Measurements from ENCODE around the gene PRKRIP1. TPM values are rescaled to one million over a fixed set of nuclear protein-coding genes. Genes with fewer than 3 reads are reported as not detected.
"Not testable (repeated sequence)": the region's sequence is repeated elsewhere in the genome, so short reads cannot be mapped to it uniquely, and the experiment has no call there.

Gene PRKRIP1, protein sequence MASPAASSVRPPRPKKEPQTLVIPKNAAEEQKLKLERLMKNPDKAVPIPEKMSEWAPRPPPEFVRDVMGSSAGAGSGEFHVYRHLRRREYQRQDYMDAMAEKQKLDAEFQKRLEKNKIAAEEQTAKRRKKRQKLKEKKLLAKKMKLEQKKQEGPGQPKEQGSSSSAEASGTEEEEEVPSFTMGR
- 10 to 100 TPM; 17.5 to 28.1 (median 20.1) TPM for polyA plus RNA-seq
- long read RNA-seq, donor 1, transcript PRKRIP1-201 (6 exons, 2,159 nt) = major isoform, 8 of 309 reads
- long read RNA-seq, donor 1, partial matches to known transcripts = 301 of 309 reads
- long read RNA-seq, donor 1, other reads (novel, unspliced or antisense) = 0 of 309 reads
- long read RNA-seq, donor 2, partial matches to known transcripts = 0 of 2 reads
- long read RNA-seq, donor 2, other reads (novel, unspliced or antisense) = 0 of 2 reads
- long read RNA-seq, donor 3, partial matches to known transcripts = 107 of 109 reads
- long read RNA-seq, donor 3, other reads (novel, unspliced or antisense) = 0 of 109 reads
- long read RNA-seq, donor 4 = 0 reads
- long read RNA-seq, donor 5, partial matches to known transcripts = 90 of 91 reads
- long read RNA-seq, donor 5, other reads (novel, unspliced or antisense) = 0 of 91 reads
- long read RNA-seq, donor 6, partial matches to known transcripts = 103 of 112 reads
- long read RNA-seq, donor 6, other reads (novel, unspliced or antisense) = 5 of 112 reads
- long read RNA-seq, donor 7, transcript PRKRIP1-201 (6 exons, 2,159 nt) = major isoform, 5 of 459 reads
- long read RNA-seq, donor 7, partial matches to known transcripts = 447 of 459 reads
- long read RNA-seq, donor 7, other reads (novel, unspliced or antisense) = 6 of 459 reads
- long read RNA-seq, donor 8, partial matches to known transcripts = 13 of 14 reads
- long read RNA-seq, donor 8, other reads (novel, unspliced or antisense) = 0 of 14 reads
- long read RNA-seq, donor 9, partial matches to known transcripts = 26 of 27 reads
- long read RNA-seq, donor 9, other reads (novel, unspliced or antisense) = 0 of 27 reads
- long read RNA-seq, donor 10, partial matches to known transcripts = 8 of 13 reads
- long read RNA-seq, donor 10, other reads (novel, unspliced or antisense) = 0 of 13 reads

DNA sequence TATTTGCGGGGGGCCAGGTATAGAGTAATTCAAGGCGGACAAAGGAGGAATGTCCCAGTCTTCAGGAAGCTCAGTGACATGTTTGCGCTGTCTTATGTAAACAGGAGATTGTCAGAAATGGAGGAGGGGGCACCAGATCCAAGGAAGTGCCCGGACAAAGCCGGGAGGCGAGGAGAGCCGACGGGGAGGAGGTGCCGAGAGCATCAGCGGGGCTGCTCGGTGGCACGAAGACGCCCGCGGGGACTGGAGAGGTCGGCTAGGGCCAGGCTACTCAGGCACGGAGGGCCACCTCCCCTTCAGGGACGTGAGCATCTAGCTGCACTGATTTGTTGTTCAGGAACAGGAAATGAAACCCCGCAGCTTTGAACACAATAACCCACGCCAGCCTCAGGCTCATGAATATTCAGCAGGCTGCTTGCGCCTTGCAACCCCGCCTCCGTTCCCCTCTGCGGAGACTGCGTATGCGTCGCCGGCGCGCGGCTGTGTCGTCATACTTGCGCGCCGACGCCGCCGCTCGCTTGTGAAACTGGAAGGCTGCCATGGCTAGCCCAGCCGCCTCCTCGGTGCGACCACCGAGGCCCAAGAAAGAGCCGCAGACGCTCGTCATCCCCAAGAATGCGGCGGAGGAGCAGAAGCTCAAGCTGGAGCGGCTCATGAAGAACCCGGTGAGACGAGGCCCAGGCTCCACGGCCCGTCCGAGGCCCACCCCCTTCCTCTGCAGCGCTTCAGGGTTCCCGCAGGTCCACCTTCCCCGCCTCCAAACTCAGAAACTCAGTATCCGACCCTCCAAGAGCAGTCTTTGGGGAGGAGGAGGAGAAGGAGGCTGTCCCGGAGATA lies at the start of gene PRKRIP1:
Gene PRKRIP1, plus strand, starts transcription at position 491 of the 837 bp plus-strand sequence. Its CDS starts 49 bp downstream, at position 540.
- no peak for FAIRE-seq
- peaks cover 0 to 9% (median 6%) of the 10 kb centered on the region in 3 donors for H3K4me1 ChIP-seq (ENCODE audit: control insufficient read depth in 3 of 3, insufficient read depth in 2 of 3, low read depth in 1 of 3, low read length in 2 of 3)

DNA sequence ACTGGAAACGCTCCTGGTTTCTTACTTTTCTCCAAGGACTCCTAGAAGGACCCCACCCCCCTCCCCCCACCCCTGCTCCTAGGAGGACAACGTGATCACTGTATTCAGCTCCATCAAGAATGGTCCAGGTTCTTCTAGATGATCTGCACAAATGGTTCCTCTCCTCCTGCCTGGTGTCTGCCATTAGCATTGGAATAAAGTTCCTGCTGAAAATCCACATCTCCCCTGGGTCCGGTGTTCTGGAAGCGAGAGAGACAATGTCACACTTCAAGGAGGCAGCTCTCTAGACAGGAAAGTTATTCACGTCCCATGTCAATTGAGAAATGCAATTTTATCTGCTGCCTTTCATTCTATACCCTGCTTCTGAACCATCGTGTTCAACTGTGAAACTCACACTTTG lies 49.2 kb upstream of the PRKRIP1 start:
- not testable (repeated sequence) for H3K27ac ChIP-seq (ENCODE audit: low read depth in 1 of 3, low read length in 2 of 3); DNase-seq; H3K27me3 ChIP-seq (ENCODE audit: control insufficient read depth in 3 of 3, insufficient read depth in 3 of 3, low read length in 3 of 3); FAIRE-seq; H3K36me3 ChIP-seq (ENCODE audit: control insufficient read depth in 3 of 3, insufficient read depth in 2 of 3, low read depth in 1 of 3, low read length in 3 of 3); H3K4me1 ChIP-seq (ENCODE audit: control insufficient read depth in 3 of 3, insufficient read depth in 2 of 3, low read depth in 1 of 3, low read length in 2 of 3); H3K4me3 ChIP-seq (ENCODE audit: low read depth in 1 of 3, low read length in 3 of 3); H3K9me3 ChIP-seq (ENCODE audit: control insufficient read depth in 2 of 2, insufficient read depth in 1 of 2, low read depth in 1 of 2, low read length in 1 of 2)
- WGBS, 3 donors = 86 to 89% (median 86%) methylated on average over 2 of the region's 6 CpGs

More for the DNA sequence above, at the start of gene PRKRIP1:
- peak within 1 kb of the TSS; percentile 27 to 87 (median 85) for H3K27ac ChIP-seq (ENCODE audit: low read depth in 1 of 3, low read length in 2 of 3)
- no peaks in the 10 kb centered on the region for H3K9me3 ChIP-seq (ENCODE audit: control insufficient read depth in 2 of 2, insufficient read depth in 1 of 2, low read depth in 1 of 2, low read length in 1 of 2)
- no peaks in the 10 kb centered on the region for H3K27me3 ChIP-seq (ENCODE audit: control insufficient read depth in 3 of 3, insufficient read depth in 3 of 3, low read length in 3 of 3)
- H3K36me3 ChIP-seq (ENCODE audit: control insufficient read depth in 3 of 3, insufficient read depth in 2 of 3, low read depth in 1 of 3, low read length in 3 of 3) = peaks cover 0 to 36% (median 3%) of the 10 kb centered on the region in 3 donors
- 0% methylated on average over 55 to 57 of the region's 59 CpGs for WGBS, 3 donors
- peak within 1 kb of the TSS; percentile 41 to 97 (median 72) for H3K4me3 ChIP-seq (ENCODE audit: low read depth in 1 of 3, low read length in 3 of 3)
- peak; percentile 91 for DNase-seq

DNA sequence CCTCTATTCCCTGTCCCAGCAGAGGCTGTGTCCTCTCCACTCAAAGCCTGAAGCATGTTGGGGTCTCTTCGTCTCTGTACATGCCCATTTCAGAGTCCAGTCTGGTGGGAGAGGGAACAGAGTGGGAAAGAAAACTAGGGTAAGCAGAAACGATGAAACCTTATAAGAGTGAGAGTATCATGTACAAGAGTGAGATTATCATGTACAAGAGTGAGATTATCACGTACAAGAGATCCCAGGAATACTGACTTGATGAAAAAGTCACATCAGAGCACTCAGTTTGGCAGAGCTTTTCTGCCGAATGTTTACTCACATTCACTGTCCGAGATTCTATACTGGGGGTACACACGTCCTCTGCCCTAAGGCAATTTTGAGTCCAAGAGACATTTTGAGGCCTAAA lies 39.8 kb upstream of the PRKRIP1 start, which contains the start of gene SPDYE6:
Gene SPDYE6, minus strand, starts transcription at position 101 of the 400 bp plus-strand sequence. CDS start 421 bp downstream, outside the sequence.
- not testable (repeated sequence) for H3K4me1 ChIP-seq (ENCODE audit: control insufficient read depth in 3 of 3, insufficient read depth in 2 of 3, low read depth in 1 of 3, low read length in 2 of 3); H3K4me3 ChIP-seq (ENCODE audit: low read depth in 1 of 3, low read length in 3 of 3); H3K9me3 ChIP-seq (ENCODE audit: control insufficient read depth in 2 of 2, insufficient read depth in 1 of 2, low read depth in 1 of 2, low read length in 1 of 2); H3K27ac ChIP-seq (ENCODE audit: low read depth in 1 of 3, low read length in 2 of 3); H3K36me3 ChIP-seq (ENCODE audit: control insufficient read depth in 3 of 3, insufficient read depth in 2 of 3, low read depth in 1 of 3, low read length in 3 of 3); DNase-seq; H3K27me3 ChIP-seq (ENCODE audit: control insufficient read depth in 3 of 3, insufficient read depth in 3 of 3, low read length in 3 of 3); FAIRE-seq
- no CpG with 5 or more reads among the region's 6 CpGs for WGBS, 3 donors

DNA sequence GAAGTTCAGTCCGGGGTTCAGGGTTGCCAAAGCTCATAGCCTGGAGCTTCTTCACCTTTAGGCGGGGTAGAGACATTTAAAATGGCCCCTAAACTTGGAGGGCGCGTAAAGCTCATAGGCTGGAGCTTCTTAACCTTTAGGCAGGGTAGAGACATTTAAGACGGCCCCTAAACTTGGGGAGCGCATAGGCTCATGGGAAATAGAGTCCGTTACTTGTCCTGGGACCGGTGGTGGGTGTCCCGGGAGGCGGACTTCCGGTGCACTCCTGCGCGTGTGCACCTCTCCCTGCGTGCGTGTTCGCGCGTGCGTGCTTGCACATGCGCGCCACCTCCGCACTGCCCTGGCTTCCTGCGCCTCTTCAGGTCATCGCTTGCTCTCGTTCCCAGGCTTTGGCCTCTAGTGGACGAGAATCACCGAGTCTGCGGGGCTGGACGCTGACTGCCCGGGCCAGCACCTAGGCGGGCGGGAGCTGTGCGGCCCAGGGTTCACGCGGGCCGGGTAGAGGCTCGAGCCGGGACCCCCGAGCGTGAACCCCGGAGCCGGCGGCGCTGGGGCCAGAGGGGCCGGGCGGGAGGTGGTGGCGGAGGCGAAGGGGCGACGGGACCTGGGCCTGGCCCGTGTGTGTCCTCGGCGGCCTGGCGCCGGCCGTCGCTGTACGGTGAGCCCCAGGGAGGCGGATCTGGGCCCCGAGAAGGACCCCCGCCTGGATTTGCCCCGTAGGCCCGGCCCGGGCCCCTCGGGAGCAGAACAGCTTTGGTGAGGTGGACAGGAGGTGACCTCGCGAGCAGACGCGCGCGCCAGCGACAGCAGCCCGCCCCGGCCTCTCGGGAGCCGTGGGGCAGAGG lies 32.4 kb upstream of the PRKRIP1 start:
- not testable (repeated sequence) for H3K4me1 ChIP-seq (ENCODE audit: control insufficient read depth in 3 of 3, insufficient read depth in 2 of 3, low read depth in 1 of 3, low read length in 2 of 3); H3K36me3 ChIP-seq (ENCODE audit: control insufficient read depth in 3 of 3, insufficient read depth in 2 of 3, low read depth in 1 of 3, low read length in 3 of 3); FAIRE-seq; H3K27me3 ChIP-seq (ENCODE audit: control insufficient read depth in 3 of 3, insufficient read depth in 3 of 3, low read length in 3 of 3); H3K9me3 ChIP-seq (ENCODE audit: control insufficient read depth in 2 of 2, insufficient read depth in 1 of 2, low read depth in 1 of 2, low read length in 1 of 2)
- WGBS, 3 donors = 0% methylated on average over 61 to 76 of the region's 76 CpGs
- H3K4me3 ChIP-seq (ENCODE audit: low read depth in 1 of 3, low read length in 3 of 3) = peak overlapping the region; percentile 56 to 81 (median 70)
- H3K27ac ChIP-seq (ENCODE audit: low read depth in 1 of 3, low read length in 2 of 3) = peak overlapping the region; percentile 58 to 87 (median 78)
- DNase-seq = peak; percentile 97 to 99

DNA sequence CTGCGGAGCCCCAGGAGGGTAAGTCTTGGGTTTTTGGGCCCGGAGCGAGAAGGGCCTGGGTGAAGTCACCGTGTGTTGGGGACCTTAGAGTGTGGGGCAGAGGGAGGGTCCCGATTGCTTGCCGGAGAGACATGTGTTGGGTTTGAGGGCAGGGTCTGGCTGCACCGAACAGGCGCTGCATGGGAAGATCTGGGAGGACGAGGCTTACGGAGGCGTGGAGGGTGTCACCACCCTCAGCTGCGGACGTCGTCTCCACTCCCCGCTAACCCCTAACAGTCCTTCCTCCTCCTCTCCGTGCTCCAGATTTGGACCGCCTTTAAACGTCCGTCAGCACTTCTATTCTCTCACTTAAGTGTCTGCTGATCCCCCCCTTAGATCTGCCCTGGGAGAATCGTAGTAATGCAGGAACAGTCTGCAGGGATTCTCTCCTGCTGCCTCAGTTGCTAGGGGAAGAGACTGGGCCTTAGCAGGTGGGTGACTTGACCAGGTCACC lies 31.7 kb upstream of the PRKRIP1 start:
- peak in 1 of 2 donors; percentile 9 for DNase-seq
- H3K4me1 ChIP-seq (ENCODE audit: control insufficient read depth in 3 of 3, insufficient read depth in 2 of 3, low read depth in 1 of 3, low read length in 2 of 3); H3K27me3 ChIP-seq (ENCODE audit: control insufficient read depth in 3 of 3, insufficient read depth in 3 of 3, low read length in 3 of 3); H3K36me3 ChIP-seq (ENCODE audit: control insufficient read depth in 3 of 3, insufficient read depth in 2 of 3, low read depth in 1 of 3, low read length in 3 of 3); FAIRE-seq; H3K9me3 ChIP-seq (ENCODE audit: control insufficient read depth in 2 of 2, insufficient read depth in 1 of 2, low read depth in 1 of 2, low read length in 1 of 2): not testable (repeated sequence)
- H3K27ac ChIP-seq (ENCODE audit: low read depth in 1 of 3, low read length in 2 of 3) = peak overlapping the region in 2 of 3 donors; percentile 58 to 87
- H3K4me3 ChIP-seq (ENCODE audit: low read depth in 1 of 3, low read length in 3 of 3) = peak overlapping the region; percentile 56 to 81 (median 70)
- 0 to 2% (median 1%) methylated on average over 9 to 16 of the region's 20 CpGs for WGBS, 3 donors

DNA sequence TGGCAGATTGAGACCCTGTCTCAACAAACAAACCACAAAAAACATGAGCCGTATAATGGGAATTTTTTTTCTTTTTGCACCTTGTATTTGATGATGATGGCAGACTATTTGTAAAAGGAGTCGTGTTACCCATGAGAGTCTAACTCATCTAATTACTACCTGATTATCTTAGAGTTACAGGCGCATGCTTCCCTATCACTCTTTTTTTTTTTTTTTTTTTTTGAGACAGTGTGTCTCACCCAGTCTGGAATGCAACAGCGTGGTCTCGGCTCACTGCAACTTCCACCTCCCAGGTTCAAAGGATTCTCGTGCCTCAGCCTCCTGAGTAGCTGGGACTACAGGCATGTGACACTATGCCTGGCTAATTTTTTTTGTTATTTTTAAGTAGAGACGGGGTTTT lies 30.8 kb upstream of the PRKRIP1 start:
- WGBS, 3 donors = 45 to 62% (median 60%) methylated on average over 6 to 7 of the region's 7 CpGs
- not testable (repeated sequence) for H3K4me1 ChIP-seq (ENCODE audit: control insufficient read depth in 3 of 3, insufficient read depth in 2 of 3, low read depth in 1 of 3, low read length in 2 of 3); H3K27me3 ChIP-seq (ENCODE audit: control insufficient read depth in 3 of 3, insufficient read depth in 3 of 3, low read length in 3 of 3); H3K4me3 ChIP-seq (ENCODE audit: low read depth in 1 of 3, low read length in 3 of 3); H3K27ac ChIP-seq (ENCODE audit: low read depth in 1 of 3, low read length in 2 of 3); DNase-seq; H3K9me3 ChIP-seq (ENCODE audit: control insufficient read depth in 2 of 2, insufficient read depth in 1 of 2, low read depth in 1 of 2, low read length in 1 of 2); FAIRE-seq; H3K36me3 ChIP-seq (ENCODE audit: control insufficient read depth in 3 of 3, insufficient read depth in 2 of 3, low read depth in 1 of 3, low read length in 3 of 3)

DNA sequence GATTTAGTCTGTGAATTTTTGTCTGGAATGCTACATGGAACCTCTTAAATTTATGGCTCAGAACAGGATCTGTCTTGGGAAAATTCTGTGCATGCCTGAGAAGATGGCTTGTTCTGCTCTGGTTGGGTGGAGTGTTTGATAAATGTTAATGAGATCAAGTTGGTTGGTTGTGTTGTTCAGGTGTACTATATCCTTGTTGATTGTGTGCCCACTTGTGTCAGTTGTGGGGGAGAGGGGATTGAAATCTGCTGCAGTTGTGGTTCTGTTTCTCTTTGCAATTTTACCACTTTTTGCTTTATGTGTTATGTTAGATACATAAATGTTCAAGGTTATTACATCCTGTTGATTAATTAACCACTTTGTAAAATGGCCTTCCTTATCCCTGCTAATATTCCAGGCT lies 26.1 kb upstream of the PRKRIP1 start:
- H3K9me3 ChIP-seq (ENCODE audit: control insufficient read depth in 2 of 2, insufficient read depth in 1 of 2, low read depth in 1 of 2, low read length in 1 of 2); H3K4me3 ChIP-seq (ENCODE audit: low read depth in 1 of 3, low read length in 3 of 3); H3K36me3 ChIP-seq (ENCODE audit: control insufficient read depth in 3 of 3, insufficient read depth in 2 of 3, low read depth in 1 of 3, low read length in 3 of 3); H3K27ac ChIP-seq (ENCODE audit: low read depth in 1 of 3, low read length in 2 of 3); H3K27me3 ChIP-seq (ENCODE audit: control insufficient read depth in 3 of 3, insufficient read depth in 3 of 3, low read length in 3 of 3); FAIRE-seq; DNase-seq; H3K4me1 ChIP-seq (ENCODE audit: control insufficient read depth in 3 of 3, insufficient read depth in 2 of 3, low read depth in 1 of 3, low read length in 2 of 3): not testable (repeated sequence)
